GM10266 (cell line): ENCODE measurements around the gene FTO.

ENCODE experiments used
- DNase-seq: peaks from one replicate; pipeline ENCODE4 v3.0.0; 2012; ENCODE audit errors: extremely low spot score
- TF ChIP-seq, protein P1 (sequence below): IDR thresholded peaks from 2 replicates; pipeline ENCODE4 v1.5.1; 2012; ENCODE audit warnings: mild to moderate bottlenecking, low read depth; ENCODE audit not compliant: control insufficient read depth, insufficient read depth; ENCODE audit errors: missing control alignments

FTO gene

DNA sequence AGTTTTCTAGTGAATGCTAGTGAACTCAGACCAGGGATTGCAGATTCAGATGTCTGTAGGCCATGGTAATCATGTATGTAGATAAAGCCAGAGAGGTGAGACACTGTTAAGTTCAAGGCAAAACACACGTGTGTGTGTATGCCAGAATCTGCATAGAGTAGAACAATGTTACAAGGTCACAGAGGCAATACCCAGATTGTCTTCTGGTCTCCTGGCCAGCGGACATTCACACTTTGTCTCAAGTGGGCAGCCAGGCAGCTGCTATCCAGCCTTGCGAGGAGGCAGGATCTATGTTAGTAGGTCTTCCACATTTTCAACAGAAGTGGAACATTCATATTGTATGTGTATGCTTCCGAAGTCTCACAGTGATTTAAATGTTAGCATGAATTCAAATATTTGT, 244.4 kb downstream of the FTO start:
- TF ChIP-seq, protein P1, sequence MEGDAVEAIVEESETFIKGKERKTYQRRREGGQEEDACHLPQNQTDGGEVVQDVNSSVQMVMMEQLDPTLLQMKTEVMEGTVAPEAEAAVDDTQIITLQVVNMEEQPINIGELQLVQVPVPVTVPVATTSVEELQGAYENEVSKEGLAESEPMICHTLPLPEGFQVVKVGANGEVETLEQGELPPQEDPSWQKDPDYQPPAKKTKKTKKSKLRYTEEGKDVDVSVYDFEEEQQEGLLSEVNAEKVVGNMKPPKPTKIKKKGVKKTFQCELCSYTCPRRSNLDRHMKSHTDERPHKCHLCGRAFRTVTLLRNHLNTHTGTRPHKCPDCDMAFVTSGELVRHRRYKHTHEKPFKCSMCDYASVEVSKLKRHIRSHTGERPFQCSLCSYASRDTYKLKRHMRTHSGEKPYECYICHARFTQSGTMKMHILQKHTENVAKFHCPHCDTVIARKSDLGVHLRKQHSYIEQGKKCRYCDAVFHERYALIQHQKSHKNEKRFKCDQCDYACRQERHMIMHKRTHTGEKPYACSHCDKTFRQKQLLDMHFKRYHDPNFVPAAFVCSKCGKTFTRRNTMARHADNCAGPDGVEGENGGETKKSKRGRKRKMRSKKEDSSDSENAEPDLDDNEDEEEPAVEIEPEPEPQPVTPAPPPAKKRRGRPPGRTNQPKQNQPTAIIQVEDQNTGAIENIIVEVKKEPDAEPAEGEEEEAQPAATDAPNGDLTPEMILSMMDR = no peak
- DNase-seq = no peak

DNA sequence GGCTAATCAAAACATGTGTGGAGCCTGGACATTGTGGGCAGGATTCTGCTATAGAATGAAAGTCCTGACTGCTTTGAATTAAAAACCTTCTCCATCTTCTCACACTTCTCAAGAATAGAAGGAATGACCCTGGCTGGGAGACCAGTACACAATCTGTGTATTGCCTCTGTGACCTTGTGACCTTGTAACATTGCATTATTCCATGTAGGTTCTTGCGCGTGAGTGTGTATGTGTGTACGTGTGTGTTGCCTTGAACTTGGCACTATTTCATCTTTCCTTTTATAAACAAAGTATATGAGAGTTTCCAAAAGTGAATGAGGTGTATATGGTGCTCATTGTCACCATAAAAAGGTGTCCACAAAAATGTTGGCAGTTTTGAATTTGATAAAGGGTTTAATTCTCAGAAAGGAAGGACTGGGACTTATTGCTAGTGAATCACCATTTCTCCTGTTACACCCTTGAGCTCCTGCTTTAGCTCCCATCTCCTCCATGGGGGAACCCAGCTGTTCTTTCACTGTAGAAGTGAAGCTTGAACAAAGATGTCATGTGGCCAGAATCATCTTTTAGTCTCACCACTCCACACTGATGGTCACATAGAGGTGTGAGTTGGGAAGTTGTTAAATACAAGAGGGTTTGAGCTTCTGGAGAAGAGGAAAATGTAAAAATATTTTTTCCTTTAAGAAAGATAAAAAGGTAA, 244.9 kb downstream of the FTO start:
- DNase-seq = no peak
- TF ChIP-seq, protein P1 = no peak

DNA sequence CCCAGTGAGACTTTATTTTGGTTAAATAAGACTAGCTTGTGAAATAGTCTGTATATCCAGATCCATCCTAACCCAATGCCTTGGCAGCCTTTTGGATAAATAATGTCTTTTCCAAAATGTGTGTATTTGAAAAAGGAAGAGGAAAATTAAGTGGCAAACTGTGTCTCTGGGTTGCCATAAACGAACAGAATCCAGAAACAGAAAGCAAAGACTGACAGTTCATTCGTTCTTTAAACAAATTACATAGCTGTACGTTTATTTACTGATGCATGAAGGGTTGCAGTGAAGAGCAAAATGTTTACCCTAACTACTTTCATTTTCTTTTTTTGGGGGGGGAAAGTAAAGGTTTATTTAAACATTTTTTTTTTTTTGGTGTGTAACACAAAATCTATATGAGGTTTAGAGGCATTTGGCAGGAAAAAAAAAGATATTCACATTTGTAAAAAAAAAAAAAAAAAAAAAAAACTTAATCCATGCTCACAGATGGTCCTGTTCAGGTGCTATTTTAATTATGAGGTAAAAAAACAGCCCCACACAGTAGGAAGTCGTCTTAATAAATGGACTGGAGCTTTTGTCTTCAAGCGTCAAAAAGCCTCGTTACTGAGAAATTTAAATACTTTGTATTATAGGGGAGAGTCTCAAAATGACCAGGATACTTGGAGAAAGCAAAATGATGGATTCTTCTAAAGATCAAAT, 245.9 kb downstream of the FTO start:
- peak; percentile 27 for DNase-seq
- TF ChIP-seq, protein P1 = no peak

DNA sequence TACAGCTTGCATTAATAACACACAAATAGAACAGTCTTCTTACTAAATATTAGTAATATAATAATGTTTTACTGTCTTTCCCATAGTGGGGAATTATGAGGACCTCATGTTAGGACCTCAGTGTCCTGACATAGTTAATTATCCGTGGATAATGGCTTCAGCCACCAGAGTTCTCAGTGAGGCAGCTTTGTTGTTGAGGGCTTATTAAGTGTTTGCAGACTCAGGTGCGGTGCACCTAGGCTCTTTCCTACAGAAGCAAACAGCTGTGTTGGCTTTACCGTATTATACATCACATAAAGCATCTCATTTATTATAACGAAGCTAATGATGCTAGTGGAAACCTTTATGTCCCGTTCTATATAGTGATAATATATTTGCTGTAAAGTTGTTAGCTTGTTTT, 246.7 kb downstream of the FTO start:
- DNase-seq = no peak
- TF ChIP-seq, protein P1 = no peak

DNA sequence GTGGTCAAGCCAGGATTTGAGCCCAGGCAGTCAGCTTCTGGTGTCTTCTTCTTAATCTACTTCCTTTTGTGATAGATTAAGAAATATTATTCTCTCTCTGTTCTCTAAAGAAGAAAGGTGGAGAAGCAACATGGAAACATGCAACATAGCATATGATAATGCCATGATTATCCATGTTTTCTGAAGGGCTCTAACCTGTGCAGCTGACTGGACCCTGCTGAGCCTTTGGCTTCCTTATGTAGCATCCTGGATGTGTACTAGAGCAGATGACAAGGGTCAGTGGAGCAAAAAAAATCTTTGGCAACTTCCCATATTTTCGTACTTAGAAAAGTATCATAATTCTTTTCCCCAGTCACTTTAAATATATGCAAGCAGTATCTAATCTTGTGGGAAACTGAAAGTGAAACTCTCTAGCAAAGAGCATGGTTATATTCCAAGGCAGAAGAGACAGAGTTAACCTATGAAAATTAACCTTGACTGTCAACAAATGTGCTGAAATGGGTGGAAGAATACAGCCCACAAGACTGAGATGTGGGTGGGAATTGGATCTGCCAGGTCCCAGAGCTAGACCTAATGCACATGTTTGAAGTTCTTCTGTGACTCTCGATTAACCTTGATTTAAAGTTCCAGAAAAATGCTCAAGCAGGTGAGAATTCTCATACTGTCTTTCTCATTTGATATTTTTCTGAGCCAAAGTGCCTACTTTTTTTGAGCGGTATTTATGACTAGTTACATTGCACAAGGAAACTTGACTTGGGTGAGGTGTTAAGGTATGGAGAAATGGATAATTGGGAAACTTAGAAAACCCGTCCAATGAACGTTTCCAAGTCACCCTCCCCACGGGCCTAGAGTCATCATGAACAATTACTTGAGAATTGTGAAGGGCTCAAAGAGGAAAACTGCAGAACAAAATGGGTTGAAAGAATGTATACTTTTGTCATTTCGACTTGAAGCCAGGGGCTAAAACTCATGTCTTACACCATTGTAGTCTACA, 248.6 kb downstream of the FTO start:
- TF ChIP-seq, protein P1 = no peak
- no peak for DNase-seq

DNA sequence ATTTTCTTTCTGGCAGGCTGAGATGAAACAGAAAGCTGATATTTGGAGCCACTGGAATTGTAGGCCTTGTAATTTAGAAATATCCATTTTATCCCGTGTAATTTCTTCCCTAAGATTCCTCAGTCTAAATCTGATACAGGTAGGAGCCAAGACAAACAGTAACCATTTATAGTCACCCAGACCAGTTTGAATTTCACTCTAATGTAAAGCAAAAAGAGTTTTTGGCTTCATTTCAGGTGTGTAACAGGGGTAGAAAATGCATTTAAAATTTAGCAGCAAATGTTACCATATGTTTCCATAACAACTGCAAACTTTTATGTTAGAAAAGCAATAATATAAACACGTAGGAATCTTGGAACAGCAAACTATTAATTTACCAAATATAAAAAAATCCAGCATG, 249.4 kb downstream of the FTO start:
- TF ChIP-seq, protein P1 = no peak
- DNase-seq = no peak
